ENCODE measurements around the gene OPCML.

OPCML gene

DNA sequence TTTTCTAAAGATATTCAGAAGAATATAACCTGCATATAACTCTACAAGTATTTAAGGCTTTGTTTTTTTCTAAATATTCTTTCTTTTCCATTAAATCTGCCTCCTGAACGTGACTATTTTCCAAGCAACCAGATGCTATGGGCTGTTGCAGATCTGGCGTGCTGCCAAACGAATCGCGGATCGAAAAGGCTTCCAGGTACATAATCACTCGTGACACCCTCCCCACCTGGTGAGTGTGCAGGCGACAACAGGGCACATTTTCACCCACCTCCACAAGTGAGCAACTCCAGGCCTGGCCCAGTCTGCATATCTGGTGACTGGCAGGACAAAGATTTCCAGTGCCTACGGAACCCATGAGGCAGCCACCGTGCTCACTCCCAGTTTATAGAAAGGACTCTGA lies 660.1 kb downstream of the OPCML start:
- DNase-seq = no peak

DNA sequence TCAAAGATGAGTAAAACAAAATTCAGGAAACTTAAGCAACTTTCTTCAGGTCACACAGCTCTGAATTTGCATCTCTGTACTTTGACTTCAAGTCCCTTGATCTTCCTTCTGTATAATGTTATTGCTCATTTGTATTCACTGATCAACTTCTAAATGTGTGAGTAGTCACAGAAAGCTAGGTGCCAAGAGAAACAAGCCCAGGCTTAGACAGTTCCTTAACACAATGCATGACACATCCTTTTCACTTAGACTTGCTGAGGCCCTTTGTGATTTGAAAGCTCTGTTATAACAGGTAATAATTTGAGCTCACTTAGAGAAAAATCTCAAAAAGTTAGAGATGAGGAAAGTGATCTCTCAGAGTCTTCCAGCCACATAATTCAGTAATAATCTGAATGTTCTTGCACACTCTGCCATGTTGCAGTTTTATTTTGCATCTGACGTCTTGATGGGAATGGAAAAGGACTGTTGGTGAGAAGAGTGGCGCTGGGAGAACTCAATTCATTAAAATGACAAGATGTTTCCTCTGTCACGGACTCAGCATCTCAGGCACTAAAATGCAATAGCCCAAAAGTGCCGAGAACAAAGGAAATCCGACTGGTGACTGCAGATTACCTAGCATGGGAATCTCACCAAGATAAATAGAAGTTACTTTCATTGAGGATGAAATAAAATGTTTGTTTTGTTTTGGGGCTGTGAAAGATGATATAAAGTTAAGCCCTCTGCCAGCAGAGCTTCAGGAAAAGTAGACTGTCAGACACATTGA lies 665.3 kb downstream of the OPCML start:
- DNase-seq = no peak

DNA sequence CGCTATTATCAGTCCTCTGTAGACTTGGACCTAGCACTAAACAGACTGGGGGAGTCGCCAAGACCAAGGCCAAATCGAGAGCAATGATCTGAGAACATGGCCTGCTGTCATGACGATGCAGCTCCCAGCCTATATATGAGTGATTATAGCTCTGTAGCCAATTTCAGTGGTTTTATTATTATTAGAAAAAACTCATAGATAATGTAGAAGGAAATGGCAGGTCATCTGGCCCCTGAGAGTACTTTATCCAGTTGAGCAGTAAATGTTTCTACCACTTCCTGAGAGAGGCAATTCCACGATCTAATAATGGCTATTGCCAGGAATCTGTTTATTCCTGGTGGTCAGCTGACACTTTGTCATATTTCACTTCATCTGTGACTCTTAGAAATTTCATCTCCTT lies 666.7 kb downstream of the OPCML start:
- DNase-seq = no peak

DNA sequence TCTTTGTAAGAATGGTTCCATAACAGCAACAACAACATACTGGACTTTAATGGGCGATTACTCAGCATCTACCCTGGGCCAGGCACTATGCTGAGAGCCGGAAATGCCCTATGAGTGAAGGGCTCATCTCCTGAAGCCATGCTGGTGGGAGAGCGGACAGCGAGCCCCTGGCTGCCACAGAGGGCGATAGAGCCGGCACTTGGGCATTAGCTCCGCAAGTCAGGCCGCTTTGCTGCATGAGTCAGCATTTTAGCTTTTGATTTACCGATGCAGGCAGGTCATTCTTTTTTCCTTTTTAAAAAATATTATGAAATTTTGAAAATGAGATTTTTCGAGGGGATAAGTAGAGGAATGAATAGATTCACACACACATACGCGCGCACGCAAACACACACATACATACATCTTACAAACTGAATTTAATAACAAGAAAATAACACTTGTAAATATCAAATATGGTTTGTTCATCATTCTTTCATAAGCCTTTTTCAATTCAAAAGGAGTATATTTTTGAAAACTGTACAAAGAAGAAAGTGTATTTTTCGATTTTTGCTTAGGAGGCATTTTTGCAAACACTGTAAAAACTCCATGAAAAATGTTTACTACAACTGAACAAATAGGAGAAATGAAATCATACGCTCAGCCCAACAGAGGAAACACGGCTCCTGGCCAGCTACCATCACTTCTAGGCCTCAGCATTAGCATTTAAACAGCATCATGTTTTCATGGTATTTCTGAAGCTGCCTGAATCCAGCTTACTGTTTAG lies 667.3 kb downstream of the OPCML start:
- no peak for DNase-seq

DNA sequence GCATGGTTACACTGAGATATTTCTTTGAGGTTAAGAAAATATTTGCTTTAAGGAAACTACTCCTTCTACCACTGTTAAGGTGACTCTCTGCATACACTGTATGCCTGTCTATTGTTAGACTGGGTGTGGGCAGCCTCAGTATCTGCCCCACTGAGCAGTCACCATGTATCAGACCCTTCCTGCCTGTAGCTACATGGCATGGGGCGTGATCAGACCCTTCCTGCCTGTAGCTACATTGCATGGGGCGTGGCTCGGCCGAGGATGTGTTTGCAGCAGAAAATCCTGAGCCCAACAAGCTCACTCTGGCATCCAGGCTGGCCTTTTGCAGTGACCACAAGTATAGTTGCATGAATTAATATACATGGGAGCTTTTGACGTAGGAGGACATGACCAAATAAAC lies 669.4 kb downstream of the OPCML start:
- DNase-seq = no peak

DNA sequence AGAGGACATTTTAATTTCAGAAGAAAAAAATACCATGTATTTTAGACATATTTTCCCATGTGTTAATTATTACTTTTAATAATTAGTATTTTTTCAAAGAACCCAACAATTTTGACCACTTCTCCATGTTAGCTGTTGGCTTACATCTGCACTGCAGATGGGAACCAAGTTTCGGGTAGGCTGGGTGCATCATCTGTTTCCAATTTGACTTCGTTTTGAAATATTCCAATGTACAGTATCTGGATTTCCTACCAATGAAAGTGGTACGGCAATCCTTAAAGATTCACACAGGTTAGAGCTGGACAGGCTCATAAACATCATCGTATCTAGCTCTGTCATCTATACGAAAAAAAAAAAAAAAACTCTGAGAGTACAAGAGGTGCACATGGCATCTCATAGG lies 670.2 kb downstream of the OPCML start:
- no peak for DNase-seq

DNA sequence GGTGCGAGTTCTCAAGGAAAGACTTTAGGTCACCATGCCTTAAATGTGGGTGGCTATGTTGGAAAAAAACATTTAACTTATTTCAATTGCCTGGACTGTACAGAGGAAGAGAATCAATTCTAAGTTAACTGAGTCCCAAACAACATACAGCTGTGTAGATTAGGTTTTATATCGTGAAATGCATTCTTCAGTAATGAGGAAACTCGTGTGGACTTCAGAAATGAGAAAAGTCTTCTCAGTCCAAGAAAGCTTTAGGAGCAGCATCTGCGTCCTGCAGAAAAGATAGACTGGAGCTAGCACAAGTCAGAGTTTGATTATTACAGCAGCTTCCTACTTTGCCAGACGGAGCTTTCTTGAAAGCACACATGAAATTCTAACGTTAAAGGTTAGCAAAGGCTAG lies 673.0 kb downstream of the OPCML start:
- no peak for DNase-seq

DNA sequence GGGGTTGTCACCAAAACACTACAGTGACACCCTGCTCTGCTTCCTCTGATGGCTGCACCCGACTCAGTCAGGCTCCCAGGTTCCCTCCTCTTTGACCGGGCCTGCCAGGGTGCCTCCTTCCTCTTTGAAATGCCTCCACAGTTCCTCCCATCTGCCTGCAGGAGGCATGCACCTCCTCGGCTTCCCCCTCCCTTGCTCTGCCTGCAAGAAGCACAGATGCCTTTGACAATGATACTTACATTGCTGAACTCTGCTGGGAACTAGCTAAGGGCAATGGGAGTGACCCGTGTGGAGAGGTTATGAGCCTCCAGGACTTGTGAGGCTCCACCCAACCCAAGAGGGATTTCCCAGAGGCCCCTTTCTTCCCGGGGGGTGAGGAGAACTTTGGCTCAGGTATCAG lies 674.1 kb downstream of the OPCML start:
- DNase-seq = no peak

DNA sequence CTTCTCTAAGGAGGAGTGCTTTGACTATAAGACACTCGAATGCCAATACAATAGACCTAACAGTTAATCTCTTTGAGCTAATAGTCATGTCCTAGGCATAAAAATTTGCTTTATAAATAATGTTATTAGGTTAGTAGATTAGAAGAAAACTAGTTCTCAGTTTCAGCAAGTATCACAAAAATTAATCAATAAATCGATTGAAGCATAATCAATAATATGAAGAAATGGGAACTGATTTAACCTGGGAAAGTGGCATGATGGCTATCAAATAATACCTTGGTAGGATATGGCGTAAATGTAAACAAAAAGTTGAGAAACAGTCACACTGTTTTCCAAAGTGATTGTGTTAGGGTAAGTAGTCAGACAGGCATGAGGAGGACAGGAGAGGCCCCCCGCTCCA lies 676.3 kb downstream of the OPCML start:
- no peak for DNase-seq

DNA sequence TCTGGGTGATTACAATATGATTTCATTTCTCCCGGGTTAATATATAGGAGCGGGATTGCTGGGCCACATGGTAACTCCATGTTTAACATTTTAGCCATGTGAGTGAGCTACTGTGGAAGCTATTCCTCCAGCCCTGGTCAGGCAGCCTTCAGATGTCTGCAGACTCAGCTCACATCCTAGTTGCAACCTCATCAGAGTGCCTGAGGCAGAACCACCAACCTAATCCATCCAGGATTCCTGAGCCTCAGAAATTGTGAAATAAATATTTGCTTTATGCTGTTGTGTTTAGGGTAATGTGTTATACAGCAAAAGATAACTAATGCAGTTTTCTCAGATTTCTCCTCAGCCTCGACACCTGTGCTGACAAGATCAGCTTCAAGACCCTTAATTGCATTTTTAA lies 676.8 kb downstream of the OPCML start:
- no peak for DNase-seq

DNA sequence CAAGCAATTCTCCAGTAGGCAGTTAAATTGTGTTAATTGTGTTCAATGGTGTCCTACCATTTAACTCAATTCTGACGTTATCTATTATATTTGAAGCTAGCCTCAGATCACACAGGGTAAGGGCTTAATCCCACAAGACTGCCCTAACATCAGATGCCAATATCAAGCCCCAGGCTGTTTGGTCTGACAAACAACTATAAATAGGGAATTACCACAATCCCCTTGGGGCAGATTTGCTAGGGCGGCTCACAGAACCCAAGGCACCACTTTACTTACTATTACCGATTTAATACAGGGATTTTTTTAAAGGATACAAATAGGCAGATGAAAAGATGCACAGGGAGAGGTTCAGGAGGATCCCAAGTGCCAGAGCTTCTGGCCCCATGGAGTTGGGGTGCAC lies 678.4 kb downstream of the OPCML start:
- DNase-seq = no peak

DNA sequence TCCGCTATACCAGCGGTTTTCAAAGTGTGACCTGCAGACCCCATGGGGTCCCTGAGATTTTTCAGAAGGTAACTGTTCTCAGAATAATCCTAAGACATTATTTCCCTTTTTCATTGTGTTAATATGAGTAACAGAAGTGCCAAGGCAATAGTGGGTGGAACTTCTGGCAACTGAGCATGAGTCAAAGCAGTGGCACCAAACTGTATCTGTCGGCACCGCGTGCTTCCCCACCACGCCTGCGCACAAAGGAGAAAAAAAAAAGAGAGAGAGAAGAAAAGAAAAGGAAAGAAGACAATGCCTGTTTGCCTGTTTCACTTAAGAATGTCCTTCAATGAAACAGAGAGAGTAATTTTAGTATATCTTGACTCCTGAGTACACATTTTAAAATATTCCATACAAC lies 679.9 kb downstream of the OPCML start:
- DNase-seq = no peak

DNA sequence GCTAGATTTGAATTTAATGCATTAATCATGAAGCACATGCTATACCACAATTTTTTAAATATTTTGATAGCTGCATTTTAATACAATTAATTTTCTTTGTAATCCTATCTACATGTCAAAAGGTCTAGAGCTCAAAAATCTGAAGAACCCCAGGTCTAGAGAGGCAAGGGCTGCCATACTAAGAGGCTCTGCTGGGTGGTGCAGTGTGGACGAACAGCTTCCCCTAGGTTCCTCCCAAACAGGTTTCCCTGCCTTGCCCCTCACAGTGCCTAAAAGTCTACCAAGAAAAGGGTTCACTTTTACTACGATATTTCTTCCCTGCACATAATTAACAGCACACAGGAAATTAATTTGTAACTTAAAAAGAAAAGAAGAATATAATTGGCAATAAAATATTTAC lies 681.1 kb downstream of the OPCML start:
- DNase-seq = no peak

DNA sequence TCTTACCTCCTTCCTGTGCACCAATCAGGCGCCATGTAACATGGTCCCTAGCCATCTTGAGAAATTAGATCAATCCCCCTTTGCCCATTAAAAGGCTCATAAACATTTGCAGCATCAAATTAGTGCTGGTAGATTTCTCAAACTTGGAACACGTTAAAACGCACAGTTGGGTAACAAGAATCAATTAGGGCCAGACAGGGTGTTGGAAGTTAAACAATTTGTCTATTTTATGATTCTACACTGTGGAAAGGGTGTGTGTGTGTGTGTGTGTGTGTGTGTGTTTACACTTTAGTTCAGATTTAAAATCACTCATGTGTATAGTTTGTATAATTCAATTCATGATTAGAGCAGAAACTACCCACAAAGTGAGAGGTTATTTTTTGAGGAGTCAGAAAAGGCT lies 682.0 kb downstream of the OPCML start:
- DNase-seq = no peak

DNA sequence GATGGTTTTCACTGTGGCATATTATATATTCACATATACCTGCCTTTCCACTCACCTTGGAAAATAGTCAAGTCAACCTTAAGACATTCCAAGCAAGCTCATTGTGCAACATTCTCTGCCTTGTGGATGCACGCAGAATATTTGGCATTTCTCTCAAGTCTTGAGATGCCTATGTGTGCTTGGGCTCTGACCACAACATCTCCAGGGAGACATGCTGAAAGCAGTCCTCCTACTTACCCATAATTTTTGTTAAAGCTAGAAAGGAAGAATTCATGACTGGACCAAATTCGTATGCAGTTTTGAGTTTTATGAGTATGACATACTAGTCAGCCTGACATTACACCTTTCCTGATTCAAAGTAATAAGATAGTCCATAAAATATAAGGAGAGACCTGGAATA lies 684.0 kb downstream of the OPCML start:
- DNase-seq = no peak

DNA sequence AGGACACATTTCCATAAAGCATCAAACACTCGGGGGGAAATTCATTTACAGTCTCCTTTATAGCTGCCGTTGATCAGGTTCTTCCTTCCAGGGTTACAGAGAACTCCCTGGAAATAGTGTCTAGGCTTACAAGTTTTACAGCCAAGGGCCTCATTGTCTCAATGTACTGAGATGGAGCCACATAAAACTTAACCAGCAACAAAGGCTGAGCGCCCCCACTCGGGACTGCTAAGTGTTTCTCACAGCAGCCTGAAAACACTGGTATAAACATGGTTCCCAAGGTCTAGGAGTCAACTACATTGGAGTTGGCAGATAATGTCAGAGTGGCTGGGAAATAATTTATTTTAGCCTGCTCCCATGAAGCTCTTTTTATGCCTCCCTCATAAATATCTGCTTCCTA lies 686.2 kb downstream of the OPCML start:
- no peak for DNase-seq

DNA sequence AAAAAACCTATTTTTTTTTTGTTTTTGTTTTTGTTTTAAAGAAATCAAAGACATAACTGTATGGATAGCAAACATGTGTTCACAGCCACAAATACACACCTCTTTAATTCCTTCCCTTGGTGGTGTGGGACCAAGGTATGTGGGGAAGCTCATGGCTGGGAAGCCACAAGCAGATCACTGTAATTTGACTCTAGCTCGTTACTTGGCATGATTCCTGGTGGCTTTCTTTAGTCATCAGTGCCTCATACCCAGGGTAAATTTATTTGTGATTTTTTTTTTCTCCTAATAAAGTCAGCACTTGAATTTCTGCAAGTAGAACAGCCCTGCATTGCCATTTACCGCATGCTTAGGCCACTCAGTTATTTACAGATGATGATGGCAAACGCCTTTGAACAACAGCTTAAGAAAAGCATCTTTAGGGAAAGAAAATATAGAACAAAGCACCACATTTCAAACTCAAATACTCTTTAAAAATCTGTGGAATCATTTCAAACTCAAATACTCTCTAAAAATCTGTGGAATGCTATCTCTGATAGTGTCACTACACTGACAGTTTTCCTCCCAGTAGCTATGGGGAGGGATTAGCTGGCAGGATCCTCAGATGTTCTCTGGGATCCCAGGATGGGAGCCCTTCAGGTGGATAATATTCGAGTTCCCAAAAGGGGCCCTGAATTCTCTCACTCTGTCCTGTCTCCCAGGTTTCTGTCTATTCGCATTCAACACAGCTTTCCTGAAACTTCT lies 687.2 kb downstream of the OPCML start:
- DNase-seq = no peak

DNA sequence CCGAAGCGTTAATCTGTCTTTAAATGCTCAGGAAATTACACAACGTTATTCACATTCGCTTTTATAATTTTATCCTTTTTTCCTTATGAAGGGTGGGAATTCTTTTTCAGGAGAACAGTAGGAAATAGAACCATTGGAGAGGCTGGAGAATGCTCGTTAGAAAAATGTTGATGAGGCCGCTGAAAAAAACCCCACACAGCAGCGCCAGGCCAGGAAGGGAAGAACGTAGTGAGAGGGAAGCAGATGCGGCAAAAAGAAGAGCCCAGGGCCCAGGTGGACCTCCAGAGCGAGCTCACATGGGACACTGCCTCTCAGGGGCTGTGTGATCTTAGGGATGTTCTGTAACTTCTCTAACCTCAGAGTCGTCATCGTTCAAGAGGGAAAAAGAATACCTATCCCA lies 691.6 kb downstream of the OPCML start:
- no peak for DNase-seq

DNA sequence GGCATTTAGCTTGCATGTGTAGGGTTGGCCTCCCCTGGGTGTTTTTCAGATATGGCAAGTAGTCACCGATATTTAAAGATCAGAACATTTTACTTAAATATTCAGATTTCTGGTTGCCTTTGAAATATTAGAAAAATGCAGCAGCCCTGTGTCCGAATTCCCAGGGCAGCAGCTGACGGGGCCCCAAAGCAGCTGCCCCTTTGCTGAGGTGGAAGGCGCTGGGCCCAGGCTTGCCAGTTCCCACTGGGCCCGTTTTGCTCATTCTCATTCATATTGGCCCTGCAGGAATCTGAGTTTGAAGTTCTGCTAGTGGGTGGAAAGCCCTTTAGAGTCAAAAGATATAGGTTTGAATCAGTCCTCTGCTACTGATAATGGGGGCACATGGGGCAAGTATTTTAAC lies 692.1 kb downstream of the OPCML start:
- no peak for DNase-seq

DNA sequence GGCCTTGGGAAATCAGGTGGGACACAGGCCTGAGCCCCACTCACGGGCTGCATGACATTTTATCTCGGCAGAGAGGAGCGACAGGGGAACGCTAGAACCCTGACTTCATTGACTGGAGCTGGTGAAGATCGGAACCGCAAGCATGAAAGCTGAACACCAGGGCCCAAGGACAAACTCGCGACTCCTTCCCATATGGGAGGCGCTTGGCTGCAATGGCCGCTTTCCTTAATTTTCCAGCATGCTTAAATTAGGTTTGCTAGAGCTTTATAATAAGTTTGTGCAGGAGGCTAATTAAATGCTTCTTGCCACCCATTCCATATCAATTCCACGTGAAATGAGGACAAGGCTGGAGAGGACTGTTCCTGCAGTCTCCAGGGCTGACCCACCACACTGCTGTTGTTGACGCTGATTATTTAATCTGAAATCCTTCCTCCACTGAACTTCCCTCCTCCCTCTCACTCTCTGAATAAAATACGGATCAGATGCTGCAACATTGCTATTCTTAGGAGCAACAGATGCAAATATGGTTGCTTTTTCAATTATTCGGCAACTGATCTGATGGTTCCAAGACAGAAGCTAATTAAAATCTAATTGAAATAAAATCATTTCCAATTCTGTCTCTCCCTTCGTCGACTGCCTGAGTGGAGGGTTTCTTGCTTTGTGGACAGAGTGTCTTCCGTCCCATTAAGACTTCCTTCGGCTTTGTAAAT lies 692.9 kb downstream of the OPCML start:
- no peak for DNase-seq

DNA sequence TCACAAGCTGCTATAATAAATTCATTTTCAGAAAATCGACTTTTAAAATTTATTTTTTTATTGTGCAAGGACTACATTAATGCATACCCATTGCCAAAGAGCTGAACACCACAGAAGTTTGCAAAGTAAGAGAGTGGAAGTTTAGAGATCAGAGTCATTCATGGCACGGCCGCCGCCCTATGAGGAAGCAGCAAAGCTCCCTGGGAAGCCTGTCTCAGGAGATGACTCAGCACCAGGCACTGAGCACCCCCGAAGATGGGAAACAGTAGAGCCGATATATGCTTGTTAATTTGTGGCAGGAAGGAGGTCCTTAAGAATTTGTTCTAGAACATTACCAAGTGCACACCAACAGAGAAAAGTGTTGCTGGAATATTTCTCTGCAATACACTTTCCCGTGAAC lies 693.7 kb downstream of the OPCML start:
- no peak for DNase-seq

DNA sequence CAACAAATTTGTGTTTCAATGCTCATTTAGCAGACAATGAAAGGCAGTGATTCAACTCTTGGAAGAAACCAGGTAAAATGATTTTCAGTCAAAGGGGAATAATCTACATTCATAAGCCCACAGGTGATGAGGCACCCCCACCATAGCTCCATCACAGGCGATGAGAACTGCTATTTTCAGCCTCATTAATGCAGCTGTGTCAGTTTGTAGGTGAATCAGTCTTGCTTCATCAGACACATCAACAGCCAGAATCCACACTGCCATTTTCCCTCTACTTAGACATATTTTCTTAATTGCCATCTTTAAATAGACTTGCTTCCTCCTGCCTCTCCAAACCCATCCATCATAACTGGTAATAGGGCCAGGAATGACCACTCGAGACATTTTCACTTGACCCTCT lies 701.0 kb downstream of the OPCML start:
- DNase-seq = no peak

DNA sequence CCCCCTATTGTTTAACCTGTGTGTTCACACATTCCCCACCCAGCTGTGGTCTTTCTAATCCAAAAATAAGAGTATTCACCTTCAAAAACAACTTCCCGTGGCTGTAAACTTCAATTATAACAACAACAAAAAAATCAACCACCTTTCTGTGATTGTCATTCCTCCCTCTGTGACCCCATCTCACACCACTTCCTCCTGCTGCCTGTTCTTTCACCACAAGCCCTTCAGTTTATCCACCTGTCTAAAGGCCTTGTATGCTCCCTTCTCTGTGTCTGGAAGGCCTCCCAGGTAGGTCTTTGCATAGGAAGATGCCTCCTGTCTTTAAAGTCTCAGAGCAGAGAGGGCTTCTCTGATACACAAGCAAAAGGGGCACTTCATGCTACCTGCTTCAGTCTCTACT lies 707.7 kb downstream of the OPCML start:
- no peak for DNase-seq
